HepG2 (cell line): ENCODE measurements around the gene STUM.

Experiments used
- CEBPB ChIP-seq: IDR thresholded peaks from 2 replicates; pipeline ENCODE4 v1.6.1; 2011; ENCODE audit warnings: low read depth, low read length, improper control_type of control experiment, borderline replicate concordance
- EP300 ChIP-seq, 3 experiments: sonication (generic) in 1 of 3; formaldehyde crosslinking in 1 of 3; IDR thresholded peaks; 2 replicates each; pipeline versions ENCODE4 v1.5.1 to v1.6.1; 2011 to 2020; ENCODE audit warnings: low read depth in 2 of 3, low read length in 2 of 3, borderline replicate concordance in 1 of 3, improper control_type of control experiment in 1 of 3, mild to moderate bottlenecking in 1 of 3, missing genetic modification reagents in 1 of 3, moderate library complexity in 1 of 3
- MAZ ChIP-seq, 2 experiments: sonication (generic) in 1 of 2; formaldehyde crosslinking in 1 of 2; IDR thresholded peaks; 2 replicates each; pipeline versions ENCODE4 v1.5.0 to v1.6.1; 2012 to 2020; ENCODE audit warnings: low read depth in 2 of 2, mild to moderate bottlenecking in 2 of 2, borderline replicate concordance in 1 of 2, improper control_type of control experiment in 1 of 2, low read length in 1 of 2, missing genetic modification reagents in 1 of 2, moderate library complexity in 1 of 2
- POLR2A ChIP-seq, 2 experiments: IDR thresholded peaks; 2 replicates each; pipeline ENCODE4 v1.6.1; 2011; ENCODE audit warnings: low read depth in 2 of 2, low read length in 2 of 2, mild to moderate bottlenecking in 1 of 2, moderate library complexity in 1 of 2; ENCODE audit not compliant: insufficient read depth in 1 of 2
- POLR2AphosphoS5 ChIP-seq: IDR thresholded peaks from 2 replicates; pipeline ENCODE4 v1.6.1; 2012; ENCODE audit warnings: low read depth, low read length
- RAD51 ChIP-seq: fragments of 450-650 bp; IDR thresholded peaks from 2 replicates; pipeline ENCODE4 v1.6.1; 2016; ENCODE audit warnings: borderline replicate concordance
- SCMH1 ChIP-seq: sonication (generic); formaldehyde crosslinking; IDR thresholded peaks from 2 replicates; pipeline ENCODE4 v1.9.0; 2021; ENCODE audit warnings: missing genetic modification reagents, mild to moderate bottlenecking, borderline replicate concordance
- SOX13 ChIP-seq, 3 experiments: fragments of 450-650 bp in 1 of 3; sonication (generic) in 1 of 3; formaldehyde crosslinking in 1 of 3; IDR thresholded peaks in 2 of 3; conservative IDR thresholded peaks in 1 of 3; 2 replicates each; pipeline versions ENCODE4 v1.5.0 to v1.6.1; 2016 to 2020; ENCODE audit warnings: antibody characterized with exemption in 1 of 3, mild to moderate bottlenecking in 1 of 3, missing compliant biosample characterization in 1 of 3, missing genetic modification reagents in 1 of 3, moderate library complexity in 1 of 3
- THYN1 ChIP-seq: sonication (generic); formaldehyde crosslinking; IDR thresholded peaks from 2 replicates; pipeline ENCODE4 v1.8.1; 2023; ENCODE audit warnings: low read depth, mild to moderate bottlenecking, moderate library complexity, missing genetic modification reagents, borderline replicate concordance
- USF2 ChIP-seq, 2 experiments: sonication (generic) in 1 of 2; formaldehyde crosslinking in 1 of 2; IDR thresholded peaks; 2 replicates each; pipeline versions ENCODE4 v1.5.1 to v1.6.1; 2011 to 2020; ENCODE audit warnings: borderline replicate concordance in 1 of 2, low read depth in 1 of 2, low read length in 1 of 2, mild to moderate bottlenecking in 1 of 2, missing genetic modification reagents in 1 of 2, moderate library complexity in 1 of 2
- ZNF512 ChIP-seq: sonication (generic); formaldehyde crosslinking; IDR thresholded peaks from 2 replicates; pipeline ENCODE4 v1.4.0; 2020; ENCODE audit warnings: mild to moderate bottlenecking, missing genetic modification reagents
- TF ChIP-seq, protein P1 (sequence below): sonication (generic); formaldehyde crosslinking; IDR thresholded peaks from 2 replicates; pipeline ENCODE4 v1.5.0; 2020; ENCODE audit warnings: mild to moderate bottlenecking, missing genetic modification reagents, moderate library complexity
- TF ChIP-seq, protein P2 (sequence below): conservative IDR thresholded peaks from 2 replicates; pipeline ENCODE4 v1.6.1; 2018; ENCODE audit warnings: missing genetic modification reagents

- TF ChIP-seq, protein P1, sequence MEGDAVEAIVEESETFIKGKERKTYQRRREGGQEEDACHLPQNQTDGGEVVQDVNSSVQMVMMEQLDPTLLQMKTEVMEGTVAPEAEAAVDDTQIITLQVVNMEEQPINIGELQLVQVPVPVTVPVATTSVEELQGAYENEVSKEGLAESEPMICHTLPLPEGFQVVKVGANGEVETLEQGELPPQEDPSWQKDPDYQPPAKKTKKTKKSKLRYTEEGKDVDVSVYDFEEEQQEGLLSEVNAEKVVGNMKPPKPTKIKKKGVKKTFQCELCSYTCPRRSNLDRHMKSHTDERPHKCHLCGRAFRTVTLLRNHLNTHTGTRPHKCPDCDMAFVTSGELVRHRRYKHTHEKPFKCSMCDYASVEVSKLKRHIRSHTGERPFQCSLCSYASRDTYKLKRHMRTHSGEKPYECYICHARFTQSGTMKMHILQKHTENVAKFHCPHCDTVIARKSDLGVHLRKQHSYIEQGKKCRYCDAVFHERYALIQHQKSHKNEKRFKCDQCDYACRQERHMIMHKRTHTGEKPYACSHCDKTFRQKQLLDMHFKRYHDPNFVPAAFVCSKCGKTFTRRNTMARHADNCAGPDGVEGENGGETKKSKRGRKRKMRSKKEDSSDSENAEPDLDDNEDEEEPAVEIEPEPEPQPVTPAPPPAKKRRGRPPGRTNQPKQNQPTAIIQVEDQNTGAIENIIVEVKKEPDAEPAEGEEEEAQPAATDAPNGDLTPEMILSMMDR (CRISPR knock-in tag): no peak
- TF ChIP-seq USF2 (IDR thresholded peaks at IDR 0.05; ENCODE audit: low read depth, low read length) (no peak), USF2 (CRISPR knock-in tag; IDR thresholded peaks at IDR 0.05; ENCODE audit: borderline replicate concordance) (no peak), CEBPB (no peak), RAD51 (no peak), ZNF512 (no peak), EP300 (IDR thresholded peaks at IDR 0.05; ENCODE audit: low read depth in 2 of 2, low read length in 2 of 2) (no peak), EP300 (CRISPR knock-in tag; IDR thresholded peaks at IDR 0.05; ENCODE audit: borderline replicate concordance) (no peak), POLR2A (IDR thresholded peaks at IDR 0.05; ENCODE audit: insufficient read depth in 1 of 2, low read depth in 2 of 2, low read length in 2 of 2) (no peak), POLR2AphosphoS5 (no peak), MAZ (IDR thresholded peaks at IDR 0.05; ENCODE audit: borderline replicate concordance, low read depth, low read length) (no peak), MAZ (CRISPR knock-in tag; IDR thresholded peaks at IDR 0.05; ENCODE audit: low read depth) (no peak), SOX13 (IDR thresholded peaks at IDR 0.05) (no peak), SOX13 (CRISPR knock-in tag; conservative IDR thresholded peaks at IDR 0.05 in 1 of 2, IDR thresholded peaks at IDR 0.05 in 1 of 2) (no peak), SCMH1 (CRISPR knock-in tag) (no peak), THYN1 (CRISPR knock-in tag) (no peak)
- TF ChIP-seq, protein P2, sequence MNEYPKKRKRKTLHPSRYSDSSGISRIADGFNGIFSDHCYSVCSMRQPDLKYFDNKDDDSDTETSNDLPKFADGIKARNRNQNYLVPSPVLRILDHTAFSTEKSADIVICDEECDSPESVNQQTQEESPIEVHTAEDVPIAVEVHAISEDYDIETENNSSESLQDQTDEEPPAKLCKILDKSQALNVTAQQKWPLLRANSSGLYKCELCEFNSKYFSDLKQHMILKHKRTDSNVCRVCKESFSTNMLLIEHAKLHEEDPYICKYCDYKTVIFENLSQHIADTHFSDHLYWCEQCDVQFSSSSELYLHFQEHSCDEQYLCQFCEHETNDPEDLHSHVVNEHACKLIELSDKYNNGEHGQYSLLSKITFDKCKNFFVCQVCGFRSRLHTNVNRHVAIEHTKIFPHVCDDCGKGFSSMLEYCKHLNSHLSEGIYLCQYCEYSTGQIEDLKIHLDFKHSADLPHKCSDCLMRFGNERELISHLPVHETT (CRISPR knock-in tag): no peak
Measured at GRCh38 chr1:226552061-226552460, 3.5 kb downstream of the STUM start.
